Measurements from ENCODE around the gene KRT7. TPM values are rescaled to one million over a fixed set of nuclear protein-coding genes. Genes with fewer than 3 reads are reported as not detected.

The KRT7 gene
- total and polyA plus RNA-seq, 9 of the 15 experiments (the other 6 are each of a cell fraction or from before 2014, with no cell fraction given), result 1.4 TPM; not detected in 8

DNA sequence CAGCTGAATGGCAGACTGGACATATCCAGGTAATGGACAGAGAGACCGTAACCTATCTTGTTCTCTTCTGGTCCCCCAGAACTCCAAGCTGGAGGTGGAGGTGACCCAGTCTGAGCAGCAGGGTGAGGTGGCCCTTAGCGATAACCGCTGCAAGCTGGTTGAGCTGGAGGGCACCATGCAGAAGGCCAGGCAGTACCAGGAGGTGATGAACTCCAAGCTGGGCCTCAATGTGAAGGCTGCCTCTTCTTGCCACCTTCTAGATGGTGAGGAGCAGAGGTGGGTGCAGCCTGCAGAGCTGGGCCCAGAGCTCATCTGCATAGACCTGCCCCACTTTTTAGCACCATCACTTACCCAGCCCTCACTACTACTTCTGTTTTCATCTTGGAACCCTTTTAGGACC, 34.2 kb downstream of the KRT7 start (continued):
- TF ChIP-seq, protein P1, sequence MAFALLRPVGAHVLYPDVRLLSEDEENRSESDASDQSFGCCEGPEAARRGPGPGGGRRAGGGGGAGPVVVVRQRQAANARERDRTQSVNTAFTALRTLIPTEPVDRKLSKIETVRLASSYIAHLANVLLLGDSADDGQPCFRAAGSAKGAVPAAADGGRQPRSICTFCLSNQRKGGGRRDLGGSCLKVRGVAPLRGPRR (CRISPR knock-in tag; IDR thresholded peaks at IDR 0.05), result no peak
- TF ChIP-seq KLF13 (tag; IDR thresholded peaks at IDR 0.05; ENCODE audit: borderline replicate concordance, low read depth) (no peak), ETV6 (IDR thresholded peaks at IDR 0.05; ENCODE audit: borderline replicate concordance in 1 of 2, low read depth in 2 of 2, low read length in 1 of 2) (no peak), ETV6 (CRISPR knock-in tag; IDR thresholded peaks at IDR 0.05; ENCODE audit: borderline replicate concordance) (no peak)

DNA sequence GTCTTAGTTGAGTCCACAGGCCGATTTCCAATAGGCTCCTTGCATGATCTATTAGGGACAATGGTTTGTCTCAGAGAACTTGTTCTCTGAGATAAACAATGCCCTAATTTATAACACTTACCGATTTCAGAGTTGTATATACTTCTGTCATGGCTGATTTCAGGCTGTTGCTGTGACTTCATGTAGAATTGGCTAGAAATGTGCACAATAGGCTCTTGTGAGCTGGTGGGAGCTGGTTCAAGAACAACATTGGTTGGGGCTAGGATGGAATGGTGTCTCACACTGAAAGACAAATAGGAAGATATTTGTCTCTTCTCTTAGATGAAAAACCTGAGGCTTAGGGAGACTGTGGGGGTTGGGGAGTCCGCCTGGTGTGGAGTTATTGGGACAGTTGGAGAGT, 34.7 kb downstream of the KRT7 start:
- ChIA-PET CTCF (ENCODE audit: low intra/inter-chr PET ratio) (no interaction called here), POLR2A (interaction anchor here (0.9 kb wide), 1 partner anchor 13 kb away, joined by 3 read pairs; no protein-coding TSS in a partner anchor)
- no peaks in the 10 kb centered on the region for H4K20me1 ChIP-seq (replicated peaks; ENCODE audit: control insufficient read depth, insufficient read depth, low read length)
- 0% methylated on average over 3 of the region's 3 CpGs for WGBS (ENCODE audit: insufficient coverage, low coverage, missing lambda C conversion rate)
- intact Hi-C loops (cut with micrococcal nuclease), result no loop called here
- no peaks in the 10 kb centered on the region for H3K36me3 ChIP-seq (ENCODE audit: control insufficient read depth, insufficient read depth, low read length)
- DNase-seq (ENCODE audit: extremely low read depth in 1 of 4, low spot score in 3 of 4), result no peak
- H3K9me3 ChIP-seq (replicated peaks; ENCODE audit: control insufficient read depth, insufficient read depth, low read depth, low read length), result no peaks in the 10 kb centered on the region
- H3K27me3 ChIP-seq (ENCODE audit: control insufficient read depth in 2 of 2, insufficient read depth in 2 of 2, low read length in 2 of 2), result peaks cover 0 to 21% of the 10 kb centered on the region in 2 experiments; a peak in 2 of 5 replicates
- H3K27ac ChIP-seq (ENCODE audit: extremely low read depth, low read depth, low read length), result no peak overlapping the region
- H3K4me3 ChIP-seq, result no peak overlapping the region
- FAIRE-seq, result no peak
- H3K79me2 ChIP-seq (ENCODE audit: control insufficient read depth, insufficient read depth, low read length), result no peaks in the 10 kb centered on the region
- ATAC-seq, result no peak
- in situ Hi-C loops (cut with MboI), result no loop called here
- no peak overlapping the region for H2AFZ ChIP-seq (ENCODE audit: low read depth, low read length)
- H3K4me2 ChIP-seq (ENCODE audit: insufficient read depth, low read length), result no peak overlapping the region
- no peaks in the 10 kb centered on the region for H3K9me1 ChIP-seq (ENCODE audit: control insufficient read depth, insufficient read depth, low read length)
- no TSS peak for BruUV-seq (replicated peaks)
- H3K4me1 ChIP-seq (replicated peaks in 1 of 2; ENCODE audit: control insufficient read depth in 2 of 2, insufficient read depth in 2 of 2, low read length in 2 of 2), result no peaks in the 10 kb centered on the region
- no peak overlapping the region for H3K9ac ChIP-seq (ENCODE audit: insufficient read depth in 1 of 2, low read depth in 2 of 2, low read length in 2 of 2)
- TF ChIP-seq, protein P2, sequence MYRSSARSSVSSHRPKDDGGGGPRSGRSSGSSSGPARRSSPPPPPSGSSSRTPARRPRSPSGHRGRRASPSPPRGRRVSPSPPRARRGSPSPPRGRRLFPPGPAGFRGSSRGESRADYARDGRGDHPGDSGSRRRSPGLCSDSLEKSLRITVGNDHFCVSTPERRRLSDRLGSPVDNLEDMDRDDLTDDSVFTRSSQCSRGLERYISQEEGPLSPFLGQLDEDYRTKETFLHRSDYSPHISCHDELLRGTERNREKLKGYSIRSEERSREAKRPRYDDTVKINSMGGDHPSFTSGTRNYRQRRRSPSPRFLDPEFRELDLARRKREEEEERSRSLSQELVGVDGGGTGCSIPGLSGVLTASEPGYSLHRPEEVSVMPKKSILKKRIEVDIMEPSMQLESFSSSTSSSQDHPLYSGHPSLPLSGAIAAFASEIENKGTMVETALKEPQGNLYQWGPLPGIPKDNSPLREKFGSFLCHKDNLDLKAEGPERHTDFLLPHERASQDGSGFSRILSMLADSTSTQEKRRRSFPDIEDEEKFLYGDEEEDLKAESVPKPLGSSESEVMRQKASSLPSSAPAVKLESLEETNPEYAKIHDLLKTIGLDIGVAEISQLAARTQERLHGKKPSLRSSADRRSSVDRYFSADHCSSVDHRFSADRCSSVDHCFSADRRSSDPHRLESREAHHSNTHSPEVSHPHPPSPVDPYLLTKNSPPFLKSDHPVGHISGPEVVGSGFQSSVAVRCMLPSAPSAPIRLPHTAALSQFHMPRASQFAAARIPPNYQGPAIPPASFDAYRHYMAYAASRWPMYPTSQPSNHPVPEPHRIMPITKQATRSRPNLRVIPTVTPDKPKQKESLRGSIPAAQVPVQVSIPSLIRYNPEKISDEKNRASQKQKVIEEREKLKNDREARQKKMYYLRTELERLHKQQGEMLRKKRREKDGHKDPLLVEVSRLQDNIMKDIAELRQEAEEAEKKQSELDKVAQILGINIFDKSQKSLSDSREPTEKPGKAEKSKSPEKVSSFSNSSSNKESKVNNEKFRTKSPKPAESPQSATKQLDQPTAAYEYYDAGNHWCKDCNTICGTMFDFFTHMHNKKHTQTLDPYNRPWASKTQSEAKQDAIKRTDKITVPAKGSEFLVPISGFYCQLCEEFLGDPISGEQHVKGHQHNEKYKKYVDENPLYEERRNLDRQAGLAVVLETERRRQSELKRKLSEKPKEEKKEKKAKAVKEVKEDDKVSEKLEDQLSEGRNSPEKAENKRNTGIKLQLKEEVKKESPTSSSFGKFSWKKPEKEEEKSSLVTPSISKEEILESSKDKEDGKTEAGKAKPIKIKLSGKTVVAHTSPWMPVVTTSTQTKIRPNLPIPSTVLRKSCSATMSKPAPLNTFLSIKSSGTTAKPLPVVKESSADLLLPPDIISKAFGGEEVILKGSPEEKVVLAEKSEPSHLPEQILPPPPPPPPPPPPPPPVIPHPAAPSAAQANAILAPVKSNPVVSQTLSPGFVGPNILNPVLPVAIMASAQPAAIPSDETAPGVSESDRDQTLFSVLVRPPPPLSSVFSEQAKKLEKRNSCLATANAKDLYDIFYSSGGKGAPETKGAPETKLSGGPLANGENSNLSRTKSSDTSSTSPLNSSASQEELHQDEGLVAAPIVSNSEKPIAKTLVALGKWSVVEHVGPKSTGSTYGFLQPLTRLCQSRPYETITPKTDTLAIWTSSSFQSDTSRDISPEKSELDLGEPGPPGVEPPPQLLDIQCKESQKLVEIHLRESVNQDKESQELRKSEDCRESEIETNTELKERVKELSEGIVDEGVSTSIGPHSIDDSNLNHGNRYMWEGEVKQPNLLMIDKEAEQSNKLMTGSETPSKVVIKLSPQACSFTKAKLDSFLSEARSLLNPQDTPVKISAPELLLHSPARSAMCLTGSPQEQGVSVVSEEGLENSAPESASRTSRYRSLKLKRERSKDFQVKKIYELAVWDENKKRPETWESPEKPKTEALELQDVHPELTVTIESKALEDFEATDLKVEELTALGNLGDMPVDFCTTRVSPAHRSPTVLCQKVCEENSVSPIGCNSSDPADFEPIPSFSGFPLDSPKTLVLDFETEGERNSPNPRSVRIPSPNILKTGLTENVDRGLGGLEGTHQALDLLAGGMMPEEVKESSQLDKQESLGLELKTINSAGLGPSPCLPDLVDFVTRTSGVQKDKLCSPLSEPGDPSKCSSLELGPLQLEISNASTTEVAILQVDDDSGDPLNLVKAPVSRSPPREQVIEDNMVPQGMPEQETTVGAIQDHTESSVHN (IDR thresholded peaks at IDR 0.05; ENCODE audit: borderline replicate concordance in 1 of 2, low read depth in 1 of 2), result no peak
- no peak for TF ChIP-seq ZNF23 (CRISPR knock-in tag; IDR thresholded peaks at IDR 0.05)

All from K562 (cell line).